ENCODE data around the gene RGS6.
"Not testable (repeated sequence)": the region's sequence is repeated elsewhere in the genome, so short reads cannot be mapped to it uniquely, and the experiment has no call there.

- not testable (repeated sequence) for TF ChIP-seq CTCF, POLR2A (IDR thresholded peaks at IDR 0.05)
Measured at GRCh38 chr14:71938273-71938672, 6.0 kb downstream of the RGS6 start.
